Measurements from ENCODE around the gene RALB.
A peak's percentile ranks its signal among the peaks of the same experiment; 100 is the strongest.
"Not testable (repeated sequence)": the region's sequence is repeated elsewhere in the genome, so short reads cannot be mapped to it uniquely, and the experiment has no call there.

Gene RALB

GRCh38 chr2:120291401-120292311 is 39.0 kb downstream of the RALB start:
- DNase-seq (ENCODE audit: low read depth in 2 of 3, low spot score in 1 of 3), result no peak

GRCh38 chr2:120293096-120294007 is 40.7 kb downstream of the RALB start:
- DNase-seq (ENCODE audit: low read depth in 2 of 3, low spot score in 1 of 3), result no peak

GRCh38 chr2:120294008-120294340 is 41.3 kb downstream of the RALB start:
- DNase-seq (ENCODE audit: low read depth in 2 of 3, low spot score in 1 of 3), result no peak

GRCh38 chr2:120298173-120298835 is 45.7 kb downstream of the RALB start:
- DNase-seq (ENCODE audit: low read depth in 2 of 3, low spot score in 1 of 3), result no peak

- DNase-seq (ENCODE audit: low read depth in 2 of 3, low spot score in 1 of 3), result no peak
Measured at GRCh38 chr2:120299004-120299403, 46.4 kb downstream of the RALB start.

GRCh38 chr2:120299561-120299960 is 46.9 kb downstream of the RALB start:
- no peak for DNase-seq (ENCODE audit: low read depth in 2 of 3, low spot score in 1 of 3)

- no peak for DNase-seq (ENCODE audit: low read depth in 2 of 3, low spot score in 1 of 3)
Measured at GRCh38 chr2:120300385-120300784, 47.7 kb downstream of the RALB start.

- no peak for DNase-seq (ENCODE audit: low read depth in 2 of 3, low spot score in 1 of 3)
Measured at GRCh38 chr2:120301284-120301683, 48.6 kb downstream of the RALB start.

- no peak for DNase-seq (ENCODE audit: low read depth in 2 of 3, low spot score in 1 of 3)
Measured at GRCh38 chr2:120302301-120302700, 49.6 kb downstream of the RALB start.

- no peak for DNase-seq (ENCODE audit: low read depth in 2 of 3, low spot score in 1 of 3)
Measured at GRCh38 chr2:120303177-120303576, 50.5 kb downstream of the RALB start.

- DNase-seq (ENCODE audit: low read depth in 2 of 3, low spot score in 1 of 3), result no peak
Measured at GRCh38 chr2:120305296-120305695, 52.6 kb downstream of the RALB start.

GRCh38 chr2:120305937-120306490 is 53.4 kb downstream of the RALB start:
- DNase-seq (ENCODE audit: low read depth in 2 of 3, low spot score in 1 of 3), result no peak

- DNase-seq (ENCODE audit: low read depth in 2 of 3, low spot score in 1 of 3), result no peak
Measured at GRCh38 chr2:120307482-120307881, 54.8 kb downstream of the RALB start.

GRCh38 chr2:120308038-120308910 is 55.6 kb downstream of the RALB start:
- DNase-seq (ENCODE audit: low read depth in 2 of 3, low spot score in 1 of 3), result no peak

- no peak for DNase-seq (ENCODE audit: low read depth in 2 of 3, low spot score in 1 of 3)
Measured at GRCh38 chr2:120310136-120310535, 57.5 kb downstream of the RALB start.

GRCh38 chr2:120310841-120311240 is 58.2 kb downstream of the RALB start:
- DNase-seq (ENCODE audit: low read depth in 2 of 3, low spot score in 1 of 3), result not testable (repeated sequence)

- DNase-seq (ENCODE audit: low read depth in 2 of 3, low spot score in 1 of 3), result no peak
Measured at GRCh38 chr2:120312076-120312475, 59.4 kb downstream of the RALB start.

GRCh38 chr2:120312860-120313694 is 60.4 kb downstream of the RALB start:
- DNase-seq (ENCODE audit: low read depth in 2 of 3, low spot score in 1 of 3), result peak; percentile 69 to 81 (median 72)
